Adrenal gland (tissue), 12 donors: ENCODE data around the gene ITGB1BP1. TPM values are rescaled to one million over a fixed set of nuclear protein-coding genes. Genes with fewer than 3 reads are reported as not detected.

Experiments used
- DNase-seq, 7 donors: peaks; one replicate each; pipeline ENCODE4 v3.0.0-alpha.2; 2019 to 2020
- H3K27ac ChIP-seq, 5 donors: fragments of 200-600 bp; sonication (generic) in 4 of 5; 1 replicate in 3 of 5; 2 replicates in 2 of 5; pipeline versions ENCODE4 v1.5.1 to v1.8.0; 2016 to 2020; ENCODE audit warnings: mild to moderate bottlenecking in 1 of 5
- H3K27me3 ChIP-seq: fragments of 200-600 bp; 2 replicates; pipeline ENCODE4 v1.8.0; 2021
- H3K36me3 ChIP-seq, 2 donors: fragments of 200-600 bp; replicated peaks in 1 of 2; 1 replicate in 1 of 2; 2 replicates in 1 of 2; pipeline versions ENCODE4 v1.5.1 to v1.8.0; 2018 to 2022
- H3K4me1 ChIP-seq, 2 donors: fragments of 200-600 bp; replicated peaks in 1 of 2; 1 replicate in 1 of 2; 2 replicates in 1 of 2; pipeline versions ENCODE4 v1.5.1 to v1.8.0; 2018 to 2021
- H3K4me3 ChIP-seq, 4 donors: fragments of 200-600 bp; sonication (generic) in 3 of 4; one replicate each; pipeline ENCODE4 v1.5.1; 2016 to 2018
- H3K9me3 ChIP-seq, 3 donors: fragments of 200-600 bp; sonication (generic) in 1 of 3; replicated peaks in 1 of 3; 1 replicate in 2 of 3; 2 replicates in 1 of 3; pipeline versions ENCODE4 v1.5.1 to v1.8.0; 2016 to 2021
- CTCF ChIP-seq, 6 experiments: fragments of 450-650 bp in 4 of 6; fragments of 200-600 bp in 2 of 6; sonication (generic) in 1 of 6; IDR thresholded peaks; 1 replicate in 5 of 6; 2 replicates in 1 of 6; pipeline versions ENCODE4 v1.5.1 to v1.8.0; 2016 to 2021; ENCODE audit warnings: antibody characterized with exemption in 6 of 6, mild to moderate bottlenecking in 2 of 6, moderate library complexity in 1 of 6
- POLR2A ChIP-seq, 2 donors: fragments of 450-650 bp; IDR thresholded peaks; one replicate each; pipeline ENCODE4 v1.6.1; 2017; ENCODE audit warnings: antibody characterized with exemption in 2 of 2, mild to moderate bottlenecking in 2 of 2, moderate library complexity in 1 of 2
- WGBS, 4 donors: extraction: QIAGEN DNeasy Blood & Tissue Kit in 2 of 4; methylation state at CpG; one replicate each; pipeline versions ENCODE4 v1.1.5 to v1.1.7; 2013 to 2017; 5-methylcytosine and 5-hydroxymethylcytosine counted together
- intact Hi-C, 2 donors: fragments of 100-400 bp; cut with DNase I; formaldehyde crosslinking; loops; one replicate each; pipeline versions ENCODE4 v1.14.1 to v1.15.0; 2022 to 2023
- polyA plus RNA-seq, 3 donors: library from polyadenylated mRNA; stranded (reverse); fragments of 200-250 nt in 2 of 3; fragments of 350-450 nt in 1 of 3; fragmentation: Illumina TruSeq in 1 of 3; extraction: RNeasy Lipid Tissue Mini Kit (QIAGEN cat#74804) in 1 of 3; gene quantifications; one replicate each; pipeline ENCODE4 v1.2.3, GENCODE V29; 2013 to 2014
- total RNA-seq, 9 donors: library from RNA; depleted of rRNA in 4 of 9; stranded (reverse); fragments of >200 nt in 4 of 9; fragments of 120-200 nt in 1 of 9; fragmentation: NEBNext Ultra II Directional in 1 of 9; extraction: Animal tissue kit (Norgen Biotek cat#: 25700) in 1 of 9; gene quantifications; one replicate each; pipeline versions ENCODE4 v1.1.0 to v1.2.4, GENCODE V29; 2013 to 2023
- donor health status: healthy with polysubstance abuse.
- donor health status: Bipolar disorder and iron deficiency.
- donor health status: DM: yes; HTN: yes; CAD: no.
- donor health status: DM: no; HTN: no; CAD: no.
- donor health status: DM: no; HTN: no; CAD: no.
- donor health status: DM: yes; HTN: yes; CAD: no.

The ITGB1BP1 gene
- total and polyA plus RNA-seq, 12 donors = 35.7 to 109 (median 80.9) TPM

GRCh38 chr2:9420495-9420894 lies 2.8 kb downstream of the ITGB1BP1 start:
- no peaks in the 10 kb centered on the region for H3K9me3 ChIP-seq
- no peaks in the 10 kb centered on the region for H3K27me3 ChIP-seq
- H3K27ac ChIP-seq = no peak overlapping the region
- TF ChIP-seq CTCF (IDR thresholded peaks at IDR 0.05) = no peak
- TF ChIP-seq POLR2A (IDR thresholded peaks at IDR 0.05) = no peak
- peaks cover 0 to 8% of the 10 kb centered on the region in 2 donors for H3K36me3 ChIP-seq
- DNase-seq = no peak
- H3K4me3 ChIP-seq = no peak overlapping the region
- 74 to 78% (median 75%) methylated on average over 10 of the region's 10 CpGs for WGBS, 4 donors
- intact Hi-C loops = no loop called here
- peaks cover 3 to 41% of the 10 kb centered on the region in 2 donors for H3K4me1 ChIP-seq

- no peaks in the 10 kb centered on the region for H3K27me3 ChIP-seq
- H3K27ac ChIP-seq = no peak overlapping the region
- WGBS, 4 donors = 76 to 82% (median 77%) methylated on average over 3 of the region's 3 CpGs
- no peaks in the 10 kb centered on the region for H3K9me3 ChIP-seq
- H3K36me3 ChIP-seq = peaks cover 0 to 8% of the 10 kb centered on the region in 2 donors
- peak in 1 of 7 donors; percentile 23 for DNase-seq
- H3K4me1 ChIP-seq = peaks cover 3 to 39% of the 10 kb centered on the region in 2 donors
- TF ChIP-seq POLR2A (IDR thresholded peaks at IDR 0.05) (no peak), CTCF (IDR thresholded peaks at IDR 0.05) (no peak)
- intact Hi-C loops = no loop called here
- no peak overlapping the region for H3K4me3 ChIP-seq
Measured at GRCh38 chr2:9419541-9419940, 3.8 kb downstream of the ITGB1BP1 start.

- intact Hi-C loops = no loop called here
- Histone ChIP-seq H3K27ac (no peak overlapping the region), H3K4me3 (no peak overlapping the region), H3K27me3 (no peaks in the 10 kb centered on the region), H3K4me1 (peaks cover 3 to 31% of the 10 kb centered on the region in 2 donors), H3K9me3 (no peaks in the 10 kb centered on the region), H3K36me3 (peaks cover 0 to 8% of the 10 kb centered on the region in 2 donors)
- DNase-seq = no peak
- 89 to 94% (median 93%) methylated on average over 4 of the region's 4 CpGs for WGBS, 4 donors
- no peak for TF ChIP-seq CTCF (IDR thresholded peaks at IDR 0.05)
- TF ChIP-seq POLR2A (IDR thresholded peaks at IDR 0.05) = no peak
Measured at GRCh38 chr2:9418746-9419145, 4.6 kb downstream of the ITGB1BP1 start.

GRCh38 chr2:9417725-9418124 lies 5.6 kb downstream of the ITGB1BP1 start:
- TF ChIP-seq CTCF (IDR thresholded peaks at IDR 0.05) = no peak
- no peak for TF ChIP-seq POLR2A (IDR thresholded peaks at IDR 0.05)
- no peaks in the 10 kb centered on the region for H3K27me3 ChIP-seq
- intact Hi-C loops = no loop called here
- no peaks in the 10 kb centered on the region for H3K9me3 ChIP-seq
- no peak overlapping the region for H3K27ac ChIP-seq
- peaks cover 3 to 31% of the 10 kb centered on the region in 2 donors for H3K4me1 ChIP-seq
- no peak for DNase-seq
- peaks cover 0 to 8% of the 10 kb centered on the region in 2 donors for H3K36me3 ChIP-seq
- WGBS, 4 donors = 76 to 85% (median 77%) methylated on average over 3 of the region's 3 CpGs
- H3K4me3 ChIP-seq = no peak overlapping the region
